Tibial nerve (tissue), 4 donors: ENCODE results near the gene SIM2. TPM values are rescaled to one million over a fixed set of nuclear protein-coding genes. Genes with fewer than 3 reads are reported as not detected.

Source experiments
- DNase-seq, 2 donors: peaks; one replicate each; pipeline ENCODE4 v3.0.0-alpha.2; 2019; ENCODE audit warnings: low spot score in 2 of 2
- H3K27ac ChIP-seq, 4 donors: fragments of 200-600 bp; sonication (generic) in 3 of 4; one replicate each; pipeline ENCODE4 v1.5.1; 2017 to 2019; ENCODE audit warnings: mild to moderate bottlenecking in 1 of 4
- H3K27me3 ChIP-seq, 2 donors: fragments of 200-600 bp; sonication (generic) in 1 of 2; one replicate each; pipeline versions ENCODE4 v1.5.1 to v1.6.0; 2017 to 2019
- H3K36me3 ChIP-seq, 3 donors: fragments of 200-600 bp; sonication (generic); one replicate each; pipeline ENCODE4 v1.5.1; 2018 to 2019
- H3K4me1 ChIP-seq, 4 donors: fragments of 200-600 bp; sonication (generic) in 3 of 4; one replicate each; pipeline ENCODE4 v1.5.1; 2017 to 2019
- H3K4me3 ChIP-seq, 4 donors: fragments of 200-600 bp; sonication (generic) in 3 of 4; one replicate each; pipeline ENCODE4 v1.5.1; 2017 to 2019; ENCODE audit warnings: mild to moderate bottlenecking in 1 of 4, moderate library complexity in 1 of 4
- H3K9me3 ChIP-seq, 4 donors: fragments of 200-600 bp; sonication (generic) in 3 of 4; one replicate each; pipeline ENCODE4 v1.5.1; 2017 to 2019
- CTCF ChIP-seq, 5 experiments: fragments of 200-600 bp in 3 of 5; fragments of 450-650 bp in 2 of 5; sonication (generic) in 3 of 5; IDR thresholded peaks; one replicate each; pipeline ENCODE4 v1.5.1; 2016 to 2019; ENCODE audit warnings: antibody characterized with exemption in 5 of 5, mild to moderate bottlenecking in 3 of 5, moderate library complexity in 2 of 5
- EP300 ChIP-seq, 2 donors: sonication (generic); formaldehyde crosslinking; IDR thresholded peaks; one replicate each; pipeline ENCODE4 v1.6.1; 2017; ENCODE audit warnings: antibody characterized with exemption in 2 of 2, mild to moderate bottlenecking in 1 of 2
- POLR2A ChIP-seq, 2 donors: fragments of 450-650 bp; IDR thresholded peaks; one replicate each; pipeline ENCODE4 v1.6.1; 2017; ENCODE audit warnings: antibody characterized with exemption in 2 of 2, mild to moderate bottlenecking in 2 of 2, moderate library complexity in 2 of 2
- WGBS, 2 donors: methylation state at CpG; one replicate each; pipeline ENCODE4 v1.1.5; 2018; 5-methylcytosine and 5-hydroxymethylcytosine counted together
- total RNA-seq, 4 donors: library from RNA; depleted of rRNA; stranded (reverse); fragments of >200 nt; gene quantifications; one replicate each; pipeline ENCODE4 v1.1.0, GENCODE V29; 2016

The SIM2 gene
- total RNA-seq, 4 donors from 2014 or later: not detected

GRCh38 chr21:36788120-36788638 is 89.3 kb downstream of the SIM2 start:
- DNase-seq: no peak
- H3K4me3 ChIP-seq: no peak overlapping the region
- no peaks in the 10 kb centered on the region for H3K27me3 ChIP-seq
- peaks cover 0 to 10% (median 0%) of the 10 kb centered on the region in 3 donors for H3K36me3 ChIP-seq
- H3K9me3 ChIP-seq: no peaks in the 10 kb centered on the region
- H3K27ac ChIP-seq: no peak overlapping the region
- WGBS, 2 donors: 62 to 65% methylated on average over 12 of the region's 12 CpGs
- H3K4me1 ChIP-seq: no peaks in the 10 kb centered on the region
- TF ChIP-seq CTCF (IDR thresholded peaks at IDR 0.05) (no peak), EP300 (IDR thresholded peaks at IDR 0.05) (no peak)

GRCh38 chr21:36790616-36791015 is 91.7 kb downstream of the SIM2 start:
- peaks cover 0 to 10% (median 0%) of the 10 kb centered on the region in 3 donors for H3K36me3 ChIP-seq

GRCh38 chr21:36791180-36791579 is 92.3 kb downstream of the SIM2 start:
- DNase-seq: no peak
- TF ChIP-seq POLR2A (IDR thresholded peaks at IDR 0.05): no peak
- no peak for TF ChIP-seq CTCF (IDR thresholded peaks at IDR 0.05)
- no peak for TF ChIP-seq EP300 (IDR thresholded peaks at IDR 0.05)
- no peaks in the 10 kb centered on the region for H3K4me1 ChIP-seq
- no peaks in the 10 kb centered on the region for H3K27me3 ChIP-seq
- H3K9me3 ChIP-seq: peaks cover 0 to 12% (median 2%) of the 10 kb centered on the region in 4 donors
- no peak overlapping the region for H3K27ac ChIP-seq
- 75 to 77% methylated on average over 10 of the region's 10 CpGs for WGBS, 2 donors
- H3K4me3 ChIP-seq: no peak overlapping the region
- H3K36me3 ChIP-seq: peaks cover 0 to 10% (median 0%) of the 10 kb centered on the region in 3 donors

More at GRCh38 chr21:36790616-36791015, 91.7 kb downstream of the SIM2 start:
- no peak for TF ChIP-seq CTCF (IDR thresholded peaks at IDR 0.05)
- no peak for TF ChIP-seq POLR2A (IDR thresholded peaks at IDR 0.05)
- TF ChIP-seq EP300 (IDR thresholded peaks at IDR 0.05): no peak
- Histone ChIP-seq H3K4me3 (no peak overlapping the region), H3K9me3 (peaks cover 0 to 6% (median 0%) of the 10 kb centered on the region in 4 donors), H3K27ac (no peak overlapping the region), H3K27me3 (no peaks in the 10 kb centered on the region), H3K4me1 (no peaks in the 10 kb centered on the region)
- WGBS, 2 donors: 72 to 84% methylated on average over 7 of the region's 7 CpGs
- DNase-seq: no peak

- Histone ChIP-seq H3K4me3 (no peak overlapping the region), H3K27ac (no peak overlapping the region), H3K36me3 (peaks cover 0 to 8% (median 0%) of the 10 kb centered on the region in 3 donors), H3K4me1 (no peaks in the 10 kb centered on the region), H3K27me3 (no peaks in the 10 kb centered on the region), H3K9me3 (peaks cover 0 to 19% (median 2%) of the 10 kb centered on the region in 4 donors)
- no peak for DNase-seq
- 79 to 82% methylated on average over 20 to 21 of the region's 21 CpGs for WGBS, 2 donors
- no peak for TF ChIP-seq POLR2A (IDR thresholded peaks at IDR 0.05)
- TF ChIP-seq EP300 (IDR thresholded peaks at IDR 0.05): no peak
- no peak for TF ChIP-seq CTCF (IDR thresholded peaks at IDR 0.05)
Observed at GRCh38 chr21:36791695-36792470, 93.0 kb downstream of the SIM2 start.

- Histone ChIP-seq H3K36me3 (peaks cover 0 to 4% (median 0%) of the 10 kb centered on the region in 3 donors), H3K9me3 (peaks cover 0 to 25% (median 2%) of the 10 kb centered on the region in 4 donors), H3K27me3 (no peaks in the 10 kb centered on the region), H3K27ac (no peak overlapping the region), H3K4me1 (no peaks in the 10 kb centered on the region), H3K4me3 (no peak overlapping the region)
- TF ChIP-seq EP300 (IDR thresholded peaks at IDR 0.05) (no peak), CTCF (IDR thresholded peaks at IDR 0.05) (no peak), POLR2A (IDR thresholded peaks at IDR 0.05) (no peak)
- 80 to 83% methylated on average over 6 of the region's 6 CpGs for WGBS, 2 donors
- DNase-seq: no peak
Observed at GRCh38 chr21:36792505-36792967, 93.6 kb downstream of the SIM2 start.
